Measurements from ENCODE around the gene THSD4.

- TF ChIP-seq EZH2 (IDR thresholded peaks at IDR 0.05): no peak
- no peak for TF ChIP-seq POLR2AphosphoS5 (IDR thresholded peaks at IDR 0.05; ENCODE audit: borderline replicate concordance, low read depth, low read length)
- no peak for TF ChIP-seq FOXP2 (optimal IDR thresholded peaks at IDR 0.05; ENCODE audit: control extremely low read depth, extremely low read length, insufficient read depth)
Measured at GRCh38 chr15:71272932-71273331, 157.7 kb downstream of the THSD4 start.

Measured in SK-N-MC (cell line).